Endodermal cell (in vitro differentiated cells): ENCODE data around the gene KHDC3L. TPM values are rescaled to one million over a fixed set of nuclear protein-coding genes. Genes with fewer than 3 reads are reported as not detected.

Experiments used
- DNase-seq: peaks from one replicate; pipeline ENCODE4 v3.0.0-alpha.2; 2017
- H3K27ac ChIP-seq: 2 replicates; pipeline ENCODE4 v1.5.1; 2013; ENCODE audit warnings: mild to moderate bottlenecking, low read depth, low read length, moderate library complexity
- H3K27me3 ChIP-seq: 2 replicates; pipeline ENCODE4 v1.6.1; 2013; ENCODE audit warnings: mild to moderate bottlenecking, low read length, moderate library complexity; ENCODE audit not compliant: insufficient read depth, control insufficient read depth, poor library complexity, severe bottlenecking
- H3K36me3 ChIP-seq: 2 replicates; pipeline ENCODE4 v1.7.0; 2013; ENCODE audit warnings: mild to moderate bottlenecking, low read length, moderate library complexity; ENCODE audit not compliant: control insufficient read depth, insufficient read depth
- H3K4me1 ChIP-seq: one replicate; pipeline ENCODE4 v1.7.0; 2013; ENCODE audit warnings: low read length; ENCODE audit not compliant: control insufficient read depth, insufficient read depth
- H3K4me3 ChIP-seq: 2 replicates; pipeline ENCODE4 v1.5.1; 2013; ENCODE audit warnings: mild to moderate bottlenecking, low read length, moderate library complexity
- H3K9ac ChIP-seq: 2 replicates; pipeline ENCODE4 v1.6.1; 2013; ENCODE audit warnings: mild to moderate bottlenecking, low read length, moderate library complexity; ENCODE audit not compliant: poor library complexity, severe bottlenecking; ENCODE audit errors: extremely low read depth
- H3K9me3 ChIP-seq: 2 replicates; pipeline ENCODE4 v1.6.1; 2013; ENCODE audit warnings: mild to moderate bottlenecking, low read length, moderate library complexity; ENCODE audit not compliant: control insufficient read depth
- H3K27ac Mint-ChIP-seq: 2 replicates; pipeline ENCODE4 v1.8.0; 2020; ENCODE audit warnings: mixed read lengths
- H3K27me3 Mint-ChIP-seq: 2 replicates; pipeline ENCODE4 v1.8.0; 2021; ENCODE audit warnings: mild to moderate bottlenecking, mixed read lengths; ENCODE audit not compliant: insufficient read depth
- H3K36me3 Mint-ChIP-seq: 2 replicates; pipeline ENCODE4 v1.8.0; 2020; ENCODE audit warnings: low read depth, mixed read lengths
- H3K4me1 Mint-ChIP-seq: 2 replicates; pipeline ENCODE4 v1.8.0; 2020; ENCODE audit warnings: mixed read lengths
- H3K4me3 Mint-ChIP-seq: 2 replicates; pipeline ENCODE4 v1.8.0; 2020; ENCODE audit warnings: mild to moderate bottlenecking, moderate library complexity, mixed read lengths
- H3K9me3 Mint-ChIP-seq: 2 replicates; pipeline ENCODE4 v1.8.0; 2020; ENCODE audit warnings: mild to moderate bottlenecking, mixed read lengths
- CTCF ChIP-seq: fragments of 200-600 bp; sonication (generic); conservative IDR thresholded peaks from 2 replicates; pipeline ENCODE4 v1.5.0; 2021; ENCODE audit warnings: antibody characterized with exemption, mild to moderate bottlenecking
- WGBS, 2 experiments: methylation state at CpG; one replicate each; pipeline versions ENCODE4 v1.1.5 to v1.1.7; 2013; ENCODE audit warnings: missing lambda C conversion rate in 2 of 2, mixed read lengths in 1 of 2; ENCODE audit not compliant: insufficient coverage in 1 of 2, insufficient read length in 1 of 2; 5-methylcytosine and 5-hydroxymethylcytosine counted together
- total RNA-seq, 2 donors: library from RNA; stranded (reverse); fragmentation: NEBNext Ultra II Directional in 1 of 2; extraction: Animal tissue kit (Norgen Biotek cat#: 25700) in 1 of 2; gene quantifications; 2 replicates in 1 of 2; 3 replicates in 1 of 2; pipeline ENCODE4 v1.2.1, GENCODE V29; 2021

KHDC3L gene
- total RNA-seq, 2 donors from 2014 or later = not detected

GRCh38 chr6:73367761-73368355 lies 5.4 kb downstream of the KHDC3L start:
- no peak overlapping the region for H3K4me3 ChIP-seq
- H3K36me3 Mint-ChIP-seq = no peaks in the 10 kb centered on the region
- no peak for TF ChIP-seq CTCF
- no peaks in the 10 kb centered on the region for H3K4me1 ChIP-seq
- no peaks in the 10 kb centered on the region for H3K27me3 ChIP-seq
- H3K9me3 Mint-ChIP-seq = peaks cover 9% of the 10 kb centered on the region
- no peak for DNase-seq
- H3K27ac Mint-ChIP-seq = no peak overlapping the region
- 82 to 83% methylated on average over 13 to 16 of the region's 16 CpGs for WGBS, 2 experiments
- H3K9ac ChIP-seq = no peak overlapping the region
- H3K4me3 Mint-ChIP-seq = no peak overlapping the region
- H3K4me1 Mint-ChIP-seq = peaks cover 8% of the 10 kb centered on the region
- no peaks in the 10 kb centered on the region for H3K27me3 Mint-ChIP-seq
- no peaks in the 10 kb centered on the region for H3K36me3 ChIP-seq
- H3K9me3 ChIP-seq = peaks cover 10% of the 10 kb centered on the region
- H3K27ac ChIP-seq = no peak overlapping the region

- DNase-seq = no peak
- no peak overlapping the region for H3K27ac Mint-ChIP-seq
- H3K4me3 Mint-ChIP-seq = no peak overlapping the region
- H3K27me3 Mint-ChIP-seq = no peaks in the 10 kb centered on the region
- H3K4me1 Mint-ChIP-seq = peaks cover 8% of the 10 kb centered on the region
- Histone ChIP-seq H3K27me3 (no peaks in the 10 kb centered on the region), H3K36me3 (no peaks in the 10 kb centered on the region), H3K9ac (no peak overlapping the region), H3K27ac (no peak overlapping the region), H3K4me3 (no peak overlapping the region), H3K9me3 (peaks cover 10% of the 10 kb centered on the region), H3K4me1 (no peaks in the 10 kb centered on the region)
- H3K9me3 Mint-ChIP-seq = peaks cover 9% of the 10 kb centered on the region
- TF ChIP-seq CTCF = no peak
- 80 to 100% methylated on average over 2 to 4 of the region's 4 CpGs for WGBS, 2 experiments
- H3K36me3 Mint-ChIP-seq = no peaks in the 10 kb centered on the region
Observed at GRCh38 chr6:73368675-73369074, 6.2 kb downstream of the KHDC3L start.

- peaks cover 8% of the 10 kb centered on the region for H3K4me1 Mint-ChIP-seq
- no peaks in the 10 kb centered on the region for H3K27me3 Mint-ChIP-seq
- peaks cover 9% of the 10 kb centered on the region for H3K9me3 Mint-ChIP-seq
- peaks cover 10% of the 10 kb centered on the region for H3K9me3 ChIP-seq
- no peaks in the 10 kb centered on the region for H3K27me3 ChIP-seq
- no peaks in the 10 kb centered on the region for H3K36me3 Mint-ChIP-seq
- no peak overlapping the region for H3K27ac Mint-ChIP-seq
- DNase-seq = no peak
- no peaks in the 10 kb centered on the region for H3K36me3 ChIP-seq
- no peaks in the 10 kb centered on the region for H3K4me1 ChIP-seq
- no peak overlapping the region for H3K4me3 ChIP-seq
- H3K4me3 Mint-ChIP-seq = no peak overlapping the region
- no peak overlapping the region for H3K9ac ChIP-seq
- no peak for TF ChIP-seq CTCF
- WGBS, 2 experiments = 95% methylated on average over 14 of the region's 14 CpGs
- H3K27ac ChIP-seq = no peak overlapping the region
Observed at GRCh38 chr6:73369157-73369556, 6.7 kb downstream of the KHDC3L start.
